DMS79 (cell line): ENCODE measurements around the gene ARHGEF19.
"Not testable (repeated sequence)": the region's sequence is repeated elsewhere in the genome, so short reads cannot be mapped to it uniquely, and the experiment has no call there.

Source experiments
- DNase-seq: peaks from one replicate; lab custom pipeline; 2025; lab: John Stamatoyannopoulos, UW

Gene ARHGEF19

DNA sequence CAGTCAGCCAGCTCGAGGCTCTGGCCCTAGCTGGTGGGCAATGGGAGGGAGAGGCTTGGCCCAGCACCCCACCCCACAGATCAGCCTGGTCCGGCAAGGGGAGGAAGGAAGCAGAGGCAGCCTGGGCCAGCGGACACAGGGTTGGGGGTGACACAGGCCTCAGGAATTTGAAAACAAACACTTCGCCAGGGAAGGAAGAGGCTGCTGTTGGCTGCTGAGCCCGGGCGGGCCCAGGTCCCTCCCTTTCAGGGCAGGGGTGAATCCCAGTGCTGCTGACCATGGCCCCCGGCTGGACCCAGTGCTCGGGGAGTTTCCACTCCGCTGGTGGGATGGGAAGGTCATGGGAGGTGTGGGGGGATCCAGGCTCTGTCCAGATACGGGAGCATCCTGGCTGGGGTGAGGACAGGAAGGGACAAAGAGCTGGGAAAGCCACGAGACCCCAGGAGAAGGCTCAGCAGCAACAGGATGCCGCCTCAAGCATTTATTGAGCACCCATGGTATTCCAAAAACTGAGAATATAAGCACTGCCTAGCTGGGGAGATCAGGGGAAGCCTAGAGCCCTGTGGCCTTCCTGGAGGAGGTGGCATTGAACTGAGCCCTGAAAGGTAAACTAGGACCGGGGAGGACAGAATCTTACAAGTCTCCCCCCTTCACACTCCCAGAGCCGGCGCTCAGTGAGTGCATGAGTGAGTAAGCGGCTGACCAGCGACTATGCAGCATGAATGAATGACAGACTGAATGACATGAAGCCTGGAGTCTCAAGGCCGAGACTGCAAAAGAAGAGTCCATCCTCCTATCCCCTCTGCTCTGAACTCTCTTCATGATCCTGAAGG, 30.3 kb downstream of the ARHGEF19 start:
- DNase-seq: no peak

DNA sequence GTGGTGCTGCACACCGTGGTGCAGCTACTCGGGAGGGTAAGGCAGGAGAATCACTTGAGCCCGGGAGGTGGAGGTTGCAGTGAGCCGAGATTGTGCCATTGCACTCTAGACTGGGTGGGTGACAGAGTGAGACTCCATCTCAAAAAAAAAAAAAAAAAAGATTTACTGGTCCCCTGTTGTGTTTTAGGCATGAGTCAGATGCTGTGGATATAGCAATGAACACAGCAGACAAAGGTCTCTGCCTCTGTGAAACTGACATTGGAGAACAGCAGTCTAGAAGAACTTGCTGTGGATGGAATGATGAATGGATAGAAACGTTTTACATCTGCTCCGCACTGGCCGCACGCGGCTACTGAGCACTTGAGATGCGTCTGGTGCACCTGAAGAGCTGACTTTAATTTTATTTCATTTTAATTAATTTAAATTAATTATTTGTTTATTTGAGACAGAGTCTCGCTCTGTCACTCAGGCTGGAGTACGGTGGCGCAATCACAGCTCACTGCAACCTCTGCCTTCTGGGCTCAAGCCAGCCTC, 32.1 kb downstream of the ARHGEF19 start:
- DNase-seq: no peak

DNA sequence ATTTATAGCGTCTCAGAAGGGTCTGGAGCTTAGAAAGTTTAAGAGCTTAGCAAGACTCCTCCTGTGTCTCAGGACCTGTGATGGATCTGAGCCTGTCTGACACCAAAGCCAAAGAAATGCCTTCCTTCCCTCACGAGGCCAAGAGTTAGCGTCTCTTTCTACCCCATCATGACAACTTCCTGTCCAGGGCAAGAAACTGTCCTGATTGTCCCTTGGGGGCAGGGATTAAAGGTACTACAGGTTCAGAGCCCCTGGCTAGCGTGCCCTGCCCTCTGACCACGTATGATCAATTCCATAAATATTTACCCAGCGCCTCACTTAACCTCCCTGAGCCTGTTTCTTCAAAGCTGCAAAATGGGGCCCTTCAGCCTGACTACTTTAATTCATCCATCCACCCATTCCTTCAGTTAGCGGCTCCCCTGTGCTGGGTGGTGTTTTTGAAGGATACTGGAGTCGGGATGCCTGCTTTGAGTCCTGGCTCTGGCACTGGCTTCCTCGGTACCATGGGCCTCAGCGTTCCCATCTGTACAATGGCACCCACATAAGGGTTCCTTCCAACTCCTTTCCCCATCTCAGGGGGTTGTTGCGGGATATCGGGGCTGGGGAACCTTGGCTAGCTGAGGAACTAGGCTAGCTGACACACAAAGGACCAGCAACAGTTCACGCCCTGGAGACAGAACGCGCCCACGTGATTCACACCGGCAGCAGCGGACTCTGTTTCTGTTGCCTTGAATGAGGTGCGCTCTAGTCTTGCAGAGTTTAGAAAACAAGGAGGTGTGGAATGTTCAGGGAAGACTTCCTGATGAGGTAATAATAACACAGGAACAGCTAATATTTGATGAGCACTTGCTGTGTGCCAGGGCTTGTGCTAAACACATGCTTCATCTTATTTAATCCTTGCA, 33.6 kb downstream of the ARHGEF19 start:
- no peak for DNase-seq

DNA sequence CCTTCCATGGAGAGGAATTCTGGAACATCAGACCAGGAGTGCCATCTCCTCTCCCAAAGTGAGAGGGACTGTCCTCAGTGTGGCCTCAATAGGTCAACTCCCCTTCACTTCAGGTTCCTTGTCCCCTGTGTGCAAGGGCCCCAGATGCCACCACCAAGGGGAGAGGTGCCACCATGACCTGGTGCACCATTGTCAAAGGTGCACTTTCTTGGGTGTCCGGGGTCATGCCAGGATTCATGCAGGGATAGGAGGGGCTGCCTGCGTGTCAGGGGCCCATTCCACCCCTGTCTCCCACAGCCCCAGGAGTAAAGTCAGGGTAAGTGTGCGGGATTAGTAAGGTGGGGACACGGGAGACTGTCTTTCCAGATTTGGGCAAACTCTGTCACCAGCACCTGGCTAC, 35.1 kb downstream of the ARHGEF19 start:
- no peak for DNase-seq

DNA sequence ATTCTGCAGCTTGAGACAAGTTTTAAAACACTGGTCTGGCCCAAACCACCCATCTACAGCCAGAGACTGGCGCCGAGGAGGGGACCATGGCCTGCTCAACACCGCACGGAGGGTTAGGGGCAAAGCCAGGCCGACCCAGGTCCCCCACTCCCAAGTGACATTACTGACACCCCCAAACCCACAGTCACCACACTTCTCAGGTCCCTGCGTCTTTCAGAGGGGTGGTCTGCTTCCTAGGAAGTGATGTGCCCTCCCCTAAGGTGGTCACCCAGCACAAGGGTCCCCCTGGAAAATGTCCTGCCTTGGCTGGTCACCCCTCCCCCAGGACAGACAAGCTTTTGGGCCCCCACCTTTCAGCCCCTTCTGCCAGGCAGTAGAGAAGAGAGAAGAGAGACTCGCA, 35.8 kb downstream of the ARHGEF19 start:
- DNase-seq: no peak

DNA sequence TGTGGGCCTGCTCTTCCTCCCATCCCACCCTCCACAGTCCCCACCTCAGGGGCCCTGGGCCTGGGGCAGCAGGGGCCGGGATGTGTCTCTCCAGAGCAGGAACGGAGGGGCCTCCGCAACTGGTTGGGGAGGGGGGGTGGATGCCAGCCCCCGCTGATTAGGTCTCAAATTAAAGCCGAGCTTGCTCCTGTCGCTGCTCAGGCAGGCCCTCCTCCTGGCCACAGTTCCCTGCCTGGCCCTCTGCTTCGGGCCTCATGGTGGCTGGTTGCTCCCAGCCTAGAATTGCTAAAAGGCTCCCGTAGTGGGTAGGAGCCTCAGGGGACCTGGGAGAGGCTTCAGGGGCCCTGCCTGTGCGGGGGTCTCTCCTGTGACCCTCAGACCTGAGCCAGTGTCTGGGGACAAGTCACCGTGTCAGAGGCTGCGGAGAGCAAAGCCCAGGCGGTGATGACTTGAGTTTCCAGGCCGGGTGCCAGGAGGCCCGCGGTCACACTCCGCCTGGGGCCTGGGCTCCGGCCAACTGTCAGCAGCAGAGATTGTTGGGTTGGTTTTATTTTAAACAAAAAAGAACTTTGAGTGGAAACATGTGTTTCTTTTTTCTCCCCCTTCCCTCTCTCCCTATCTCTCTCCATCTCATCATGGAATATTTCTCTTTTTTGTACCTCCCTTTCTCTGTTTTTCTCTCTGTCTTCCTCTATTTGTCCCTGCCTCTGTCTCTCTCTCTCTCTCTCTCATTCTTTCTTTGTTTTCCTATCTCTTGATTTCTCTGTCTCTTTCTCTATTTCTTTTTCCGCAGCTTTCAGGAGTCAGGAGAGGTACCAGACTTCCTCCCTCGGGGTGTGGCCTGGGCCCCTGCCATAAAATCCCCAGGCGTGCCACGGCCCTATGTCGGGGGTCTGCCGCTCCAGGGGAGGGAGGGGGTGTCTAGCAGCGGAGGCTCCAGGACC, 36.6 kb downstream of the ARHGEF19 start:
- peak; percentile 60 for DNase-seq

DNA sequence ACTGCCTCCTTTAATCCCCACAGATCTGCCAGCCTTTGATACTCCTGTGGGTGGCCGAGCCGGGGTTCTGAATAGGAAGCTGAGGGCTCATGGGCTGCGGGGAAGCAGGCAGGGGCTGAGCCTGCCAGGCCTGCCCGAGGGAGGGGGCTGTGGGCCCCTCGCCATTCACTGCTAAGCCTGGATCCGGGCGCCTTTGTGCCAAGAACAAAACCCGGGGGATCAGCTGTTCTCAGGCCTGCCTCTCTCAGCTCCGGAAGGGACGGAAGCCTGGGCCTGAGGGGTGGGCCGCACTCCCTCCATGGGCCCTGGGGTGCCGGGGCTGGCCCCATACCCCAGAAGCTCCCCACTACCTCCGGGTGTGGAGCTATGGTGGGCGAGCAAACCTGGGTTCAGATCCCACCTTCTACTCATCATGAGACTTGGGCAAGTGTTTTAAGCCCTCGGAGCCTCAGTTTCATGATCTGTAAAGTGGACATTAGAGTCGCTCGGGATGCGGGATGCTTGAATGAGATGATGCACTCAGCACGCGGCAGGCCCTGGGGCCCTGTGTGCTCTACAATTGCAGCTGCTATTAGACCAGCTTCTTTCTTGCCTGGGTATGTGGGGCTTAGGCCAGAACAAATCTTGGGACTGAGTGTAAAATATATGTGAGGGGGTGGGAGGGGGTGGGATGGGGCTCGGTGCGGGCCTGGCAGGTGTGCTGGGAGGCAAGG, 37.4 kb downstream of the ARHGEF19 start:
- no peak for DNase-seq

DNA sequence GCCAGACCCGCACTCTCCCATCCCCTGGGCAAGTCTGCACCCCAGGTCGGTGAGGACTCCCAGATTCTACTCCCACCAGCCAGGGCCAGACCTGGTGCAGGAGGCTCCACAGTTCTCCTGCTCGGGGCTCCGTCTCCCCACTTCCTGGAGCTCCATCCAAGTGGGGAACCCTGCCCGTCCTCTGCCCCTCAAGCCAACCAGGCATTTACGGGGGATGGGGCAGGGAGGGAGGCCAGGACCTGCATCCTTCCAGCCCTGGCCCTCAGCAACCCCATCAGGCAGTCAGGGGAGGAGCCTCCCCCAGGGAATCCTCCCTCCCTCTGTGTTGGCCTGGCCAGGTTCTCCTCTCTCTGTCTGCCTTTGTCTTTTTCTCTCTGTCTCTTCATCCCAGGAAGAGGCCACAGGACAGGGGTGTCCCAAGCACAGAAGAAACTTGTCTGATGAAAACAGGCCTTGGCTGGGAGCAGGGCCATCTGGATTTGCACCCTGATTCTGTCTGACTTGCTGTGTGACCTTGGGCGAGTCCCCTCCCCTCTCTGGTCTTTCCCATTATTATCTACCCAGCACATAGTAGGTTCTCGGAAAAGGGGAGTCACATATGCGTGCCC, 38.1 kb downstream of the ARHGEF19 start:
- no peak for DNase-seq

DNA sequence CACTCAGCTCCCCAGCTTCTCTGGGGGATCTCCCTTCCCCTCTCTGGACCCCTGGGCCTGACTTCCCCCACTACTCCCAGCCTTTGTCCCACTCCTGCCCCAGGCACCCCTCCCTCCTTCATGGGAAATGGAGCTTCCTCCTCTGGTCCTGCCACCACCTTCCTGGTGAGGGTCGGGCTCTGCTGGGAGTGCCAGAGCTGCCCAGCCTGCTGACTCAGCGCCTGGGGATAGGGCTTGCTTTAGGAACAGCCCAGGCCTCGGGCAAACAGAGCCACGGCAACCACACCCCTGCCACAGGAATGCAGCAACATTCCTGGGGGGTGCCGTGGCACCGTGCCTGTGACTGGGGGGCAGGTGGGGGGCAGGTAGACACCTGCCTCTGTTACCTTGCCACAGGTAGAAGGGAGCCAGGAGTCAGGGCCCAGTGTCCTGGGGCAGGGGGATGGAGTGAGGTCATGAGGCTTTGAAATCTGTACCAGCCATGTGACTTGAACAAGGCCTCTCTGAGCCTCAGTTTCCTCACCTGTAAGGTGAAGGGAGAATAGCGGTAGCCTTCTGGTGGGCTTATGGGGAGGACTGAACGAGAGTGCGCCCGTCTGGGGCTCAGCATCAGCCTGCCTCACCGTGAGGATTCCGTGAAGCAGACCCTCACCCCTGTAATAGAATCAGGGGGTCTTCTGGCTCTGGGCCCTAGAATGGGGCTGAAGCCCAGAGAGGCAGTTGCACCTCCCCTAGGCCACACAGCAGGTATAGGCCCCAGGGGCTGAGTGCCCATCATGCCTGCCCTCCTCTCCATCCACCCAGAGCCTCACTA, 38.8 kb downstream of the ARHGEF19 start:
- DNase-seq: no peak

DNA sequence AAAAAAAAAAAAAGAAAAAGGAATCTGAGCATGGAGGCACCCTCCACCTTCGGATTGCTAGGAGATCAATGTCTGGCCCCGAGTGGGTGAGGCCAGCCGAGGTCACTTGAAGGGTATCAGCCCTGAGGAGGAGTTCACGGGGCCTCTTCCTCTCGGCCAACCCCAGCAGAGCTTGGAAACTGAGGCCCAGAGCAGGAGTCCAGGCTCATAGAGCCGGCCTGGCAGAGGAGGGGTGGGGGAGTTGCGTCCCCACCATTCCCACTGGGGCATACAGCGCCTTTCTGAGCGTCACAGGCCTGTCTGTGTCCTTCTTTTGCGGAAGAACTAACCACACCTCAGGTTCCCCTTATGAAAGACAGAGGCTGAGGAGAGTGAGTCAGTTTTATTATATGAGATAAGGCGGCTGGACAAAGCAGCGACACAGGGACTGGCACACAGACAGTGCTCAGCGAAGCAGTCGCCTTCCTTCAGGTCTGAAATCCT, 39.4 kb downstream of the ARHGEF19 start:
- DNase-seq: no peak

DNA sequence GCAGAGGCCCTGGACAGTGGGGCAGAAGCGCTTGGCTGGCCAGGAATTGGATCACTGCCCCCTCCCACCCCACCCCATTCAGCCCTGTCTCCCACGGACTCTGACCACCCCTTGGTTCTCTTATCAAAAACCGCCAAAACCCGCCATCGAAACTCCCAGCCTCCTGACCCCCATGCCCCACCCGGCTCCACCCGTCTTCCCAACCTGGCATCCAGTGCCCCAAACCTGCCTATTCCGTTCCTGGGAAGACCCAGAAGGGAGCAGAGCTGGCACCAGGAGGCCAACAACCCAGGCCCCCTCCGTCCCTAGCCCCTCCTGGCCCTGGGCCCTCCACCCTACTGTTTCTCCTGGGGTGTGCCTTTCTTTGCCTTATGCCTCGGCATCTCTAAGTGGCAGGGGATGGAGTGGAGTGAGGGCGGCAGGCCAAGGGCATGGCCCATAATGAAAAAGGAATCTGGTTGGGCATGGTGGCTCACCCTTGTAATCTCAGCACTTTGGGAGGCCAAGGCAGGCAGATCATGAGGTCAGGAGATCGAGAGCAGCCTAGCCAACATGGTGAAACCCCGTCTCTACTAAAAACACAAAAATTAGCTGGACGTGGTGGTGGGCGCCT, 40.1 kb downstream of the ARHGEF19 start:
- no peak for DNase-seq

DNA sequence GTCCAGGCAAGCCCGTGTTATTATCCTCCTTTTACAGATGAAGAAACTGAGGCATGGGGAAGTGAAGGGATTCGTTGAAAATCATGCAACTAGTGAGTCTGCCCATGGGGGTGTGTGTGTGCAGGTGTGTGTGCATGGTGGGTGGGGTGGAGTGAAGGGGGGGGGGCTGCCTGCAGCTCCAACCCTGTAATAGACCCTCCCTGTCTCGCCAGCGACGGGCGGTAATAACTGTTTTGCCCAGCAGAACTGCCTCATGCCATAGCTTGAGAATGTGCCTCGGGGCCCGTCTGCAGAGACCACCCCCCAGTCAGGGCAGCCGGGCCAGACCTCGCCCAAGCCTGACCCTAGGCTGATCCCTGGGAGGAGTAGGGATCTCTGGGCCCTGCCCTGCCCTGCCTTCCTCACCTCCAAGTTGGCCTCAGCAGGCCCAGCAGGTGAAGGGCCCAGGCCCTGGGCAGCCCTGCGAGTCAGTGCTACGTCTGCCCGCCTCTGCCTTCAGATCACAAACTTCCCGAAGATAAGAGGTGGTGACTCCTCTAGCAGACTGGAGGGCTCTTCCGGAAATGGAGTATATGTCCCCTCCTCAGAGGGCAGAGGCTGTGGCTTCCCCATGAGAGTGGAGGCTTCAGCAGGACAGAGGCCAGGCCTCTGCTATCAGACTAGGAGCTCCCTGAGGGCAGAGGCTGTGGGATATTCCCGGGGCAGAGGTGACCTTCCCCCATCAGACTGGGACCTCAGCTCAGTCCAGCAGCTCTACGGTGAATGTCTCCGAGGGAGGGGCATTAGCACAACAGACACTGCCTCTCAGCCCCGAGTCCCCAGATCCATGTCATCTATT, 40.9 kb downstream of the ARHGEF19 start:
- DNase-seq: no peak

DNA sequence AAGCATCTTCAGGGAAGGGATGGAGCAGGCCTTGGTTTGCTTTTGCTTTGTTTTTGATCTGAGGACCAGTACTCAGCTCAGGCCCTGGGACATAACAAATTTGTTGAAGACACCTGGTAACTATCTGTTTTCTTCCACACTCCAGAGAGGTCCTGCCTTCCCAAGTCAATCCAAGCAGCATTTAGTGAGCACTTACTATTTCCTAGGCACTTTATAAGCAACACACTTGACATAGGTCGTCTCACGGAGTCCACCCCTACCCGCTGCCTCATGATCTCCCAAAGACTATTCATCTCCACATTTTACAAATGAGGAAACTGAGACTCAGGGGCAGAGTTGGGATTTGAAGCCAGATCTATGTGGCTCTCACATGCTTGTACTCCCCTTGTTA, 42.2 kb downstream of the ARHGEF19 start:
- DNase-seq: no peak

DNA sequence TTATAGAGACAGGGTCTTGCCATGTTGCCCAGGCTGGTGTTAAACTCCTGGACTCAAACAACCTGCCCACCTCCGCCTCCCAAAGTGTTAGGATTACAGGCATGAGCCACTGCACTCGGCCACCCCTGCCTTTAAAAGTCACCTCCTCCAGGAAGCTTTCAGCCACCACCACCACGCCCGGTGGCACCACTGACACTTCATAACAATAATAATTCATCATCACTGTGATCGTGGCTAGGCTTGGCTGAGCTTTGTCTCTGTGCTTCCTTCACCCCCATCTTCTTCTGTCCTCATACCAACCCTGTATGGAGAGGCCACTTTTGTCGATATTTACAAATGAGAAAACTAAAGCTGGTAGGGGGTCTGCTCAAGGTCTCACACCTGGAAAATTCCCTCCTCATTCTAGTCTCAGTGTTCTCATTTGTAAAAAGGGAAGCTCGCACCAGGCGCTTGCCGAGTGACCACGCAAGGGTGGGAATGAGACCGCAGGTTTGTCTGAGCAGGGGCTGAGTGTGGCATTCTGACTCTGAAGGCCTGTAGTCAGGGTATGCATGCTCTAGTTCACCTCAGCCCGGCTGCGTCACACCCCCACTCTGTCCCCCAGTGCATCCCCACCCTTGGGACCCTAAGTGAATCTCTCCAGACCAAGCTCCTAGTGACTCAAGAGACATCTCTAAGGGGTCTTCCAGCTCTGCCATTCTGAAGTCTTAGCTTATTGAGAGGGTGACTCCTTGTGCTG, 43.7 kb downstream of the ARHGEF19 start:
- no peak for DNase-seq

DNA sequence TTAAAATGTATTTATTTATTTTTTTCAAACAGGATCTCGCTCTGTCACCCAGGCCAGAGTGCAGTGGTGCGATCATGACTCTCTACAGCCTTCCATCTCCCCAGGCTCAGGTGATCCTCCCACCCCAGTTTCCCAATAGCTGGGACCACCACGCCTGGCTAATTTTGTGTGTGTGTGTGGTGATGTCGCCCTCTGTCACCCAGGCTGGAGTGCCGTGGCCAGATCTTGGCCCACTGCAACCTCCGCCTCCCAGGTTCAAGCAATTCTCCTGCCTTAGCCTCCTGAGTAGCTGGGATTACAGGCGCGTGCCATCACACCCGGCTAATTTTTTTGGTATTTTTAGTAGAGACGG, 44.3 kb downstream of the ARHGEF19 start:
- not testable (repeated sequence) for DNase-seq

DNA sequence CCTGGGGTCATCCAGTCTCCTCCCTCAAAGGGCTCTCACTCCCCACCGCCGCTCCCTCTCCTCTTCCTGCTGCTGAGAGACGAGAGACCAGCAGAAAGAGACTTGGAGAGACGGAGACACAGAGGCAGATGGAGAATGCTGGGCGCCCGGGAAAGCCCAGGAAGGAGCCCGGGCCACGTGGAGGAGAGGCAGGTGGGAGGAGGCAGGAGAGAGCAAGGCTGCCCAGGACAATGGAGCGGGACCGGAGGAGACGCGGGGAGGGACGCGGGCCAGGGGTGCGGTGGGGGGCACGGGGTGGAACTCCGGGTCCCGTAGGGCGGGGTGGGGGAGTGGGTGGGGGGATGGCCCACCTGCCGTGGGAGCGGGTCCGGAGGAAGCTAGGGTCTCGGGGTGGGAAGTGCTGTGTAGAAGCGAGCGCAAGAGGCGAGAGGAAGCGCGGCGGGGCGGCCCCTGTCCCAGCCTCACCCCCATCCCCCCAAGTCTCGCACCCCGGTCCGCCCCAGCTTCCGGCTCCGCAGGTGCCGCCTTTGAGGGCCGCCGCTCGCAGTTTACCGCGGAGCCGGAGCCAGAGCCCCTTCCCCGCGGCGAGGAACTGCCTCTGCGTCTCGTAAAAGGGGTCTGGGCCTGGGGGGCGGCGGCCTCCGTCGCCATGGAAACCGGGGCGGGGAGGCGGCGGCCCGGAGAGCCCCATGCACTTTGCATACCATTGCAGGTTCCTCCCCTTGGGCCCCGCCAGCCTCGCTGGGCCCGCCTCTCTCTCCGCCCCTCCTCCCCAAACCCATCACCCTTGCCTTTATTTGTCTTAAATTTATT, 44.9 kb downstream of the ARHGEF19 start:
- DNase-seq: no peak

DNA sequence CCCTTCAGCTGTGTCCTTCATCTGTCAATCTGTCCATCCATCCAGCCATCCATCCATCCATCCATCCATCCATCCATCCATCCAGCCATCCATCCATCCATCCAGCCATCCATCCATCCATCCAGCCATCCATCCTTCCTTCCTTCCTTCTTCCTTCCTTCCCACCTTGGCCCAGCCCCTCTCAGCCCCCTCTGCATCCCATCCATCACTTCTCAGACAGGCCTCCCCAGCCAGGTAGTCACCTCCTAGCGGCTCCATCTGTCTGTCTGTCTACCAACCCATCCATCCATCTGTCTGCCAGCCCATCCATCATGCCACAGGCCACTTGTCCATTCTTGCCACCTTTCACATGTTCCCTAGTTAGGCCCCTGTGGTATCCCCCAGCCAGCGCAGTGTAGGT, 46.3 kb downstream of the ARHGEF19 start:
- DNase-seq: no peak
